ENCODE results near the gene CAND2.

DNA sequence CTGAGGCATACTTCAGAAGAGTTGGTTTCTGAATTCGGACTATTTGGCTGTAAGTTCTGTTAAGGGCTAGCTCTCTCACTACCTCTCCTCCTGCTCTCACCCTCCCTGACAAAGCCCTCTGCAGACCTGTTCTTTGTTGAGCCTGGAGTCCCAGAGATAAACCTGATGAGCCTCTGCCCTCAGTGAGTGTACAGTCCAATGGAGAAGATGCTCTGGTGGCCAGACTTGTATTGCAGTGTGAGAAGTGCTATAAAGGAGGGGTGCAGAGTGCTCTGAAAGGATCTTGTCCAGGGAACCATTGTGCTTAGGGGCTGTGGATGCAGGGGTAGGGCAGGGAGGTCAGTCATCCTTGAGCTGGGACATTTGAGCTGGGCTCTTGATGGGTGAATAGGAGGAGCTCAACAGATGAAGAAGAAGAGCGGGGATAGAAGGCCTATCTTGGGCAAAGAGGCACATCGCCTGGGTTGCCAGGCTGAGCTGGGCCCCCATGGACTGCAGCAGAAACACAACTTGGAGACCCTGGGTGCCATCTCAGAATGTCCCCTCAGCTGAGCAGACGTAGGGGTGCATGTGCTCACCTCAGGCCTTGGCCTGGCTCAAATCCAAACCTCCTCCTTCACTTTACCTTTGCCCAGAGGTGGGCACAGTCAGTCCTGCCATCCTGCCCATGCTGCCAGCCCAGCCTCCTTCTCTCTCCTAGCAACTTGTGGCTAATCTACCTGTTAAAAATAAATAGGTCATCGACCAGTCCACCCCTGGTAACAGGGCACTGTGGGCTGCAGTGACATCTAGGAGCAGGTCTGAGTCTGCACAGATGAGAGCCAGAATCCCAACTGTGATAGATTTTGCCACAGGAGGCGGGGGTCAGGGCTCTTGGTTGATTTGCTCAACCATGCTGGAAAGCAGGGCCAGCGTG, 3.3 kb downstream of the CAND2 start:
- TF ChIP-seq YY1 (IDR thresholded peaks at IDR 0.05; ENCODE audit: insufficient read depth, insufficient read length) (no peak), ZNF274 (IDR thresholded peaks at IDR 0.05; ENCODE audit: low read depth, low read length) (no peak)

Data from NT2/D1 (cell line).